Panc1 (cell line): Measurements from ENCODE around the gene DBR1. TPM values are rescaled to one million over a fixed set of nuclear protein-coding genes. Genes with fewer than 3 reads are reported as not detected.

ENCODE experiments used
- ATAC-seq: fragments of 200-7000 bp; cut with Tn5 transposase; 2 replicates; pipeline ENCODE4 v1.9.1; 2020; ENCODE audit warnings: mild to moderate bottlenecking, moderate library complexity
- BruUV-seq: library from RNA; stranded (reverse); fragments of 400-500 nt; replicated peaks from 2 replicates; lab custom pipeline; 2021; lab: Mats Ljungman, UMichigan
- CTCF ChIA-PET: fragments of 300-600 bp; sonication (Branson Sonifier 250); formaldehyde crosslinking; loops from one replicate; lab custom pipeline; 2022; ENCODE audit warnings: antibody characterized with exemption; lab: Charles Lee
- POLR2A ChIA-PET: fragments of 300-600 bp; sonication (Branson Sonifier 250); formaldehyde crosslinking; loops from one replicate; lab custom pipeline; 2022; ENCODE audit warnings: antibody characterized with exemption; lab: Charles Lee
- DNase-seq: peaks from one replicate; pipeline ENCODE4 v3.0.0-alpha.2; 2010; ENCODE audit warnings: low read depth, low spot score
- H3K27ac ChIP-seq: 2 replicates; pipeline ENCODE4 v1.5.1; 2011; ENCODE audit warnings: mild to moderate bottlenecking, low read length, inconsistent platforms
- H3K27me3 ChIP-seq: fragments of 200-500 bp; sonication (Bioruptor generic); 2 replicates; pipeline ENCODE4 v1.6.0; 2014; ENCODE audit warnings: low read length, inconsistent platforms; ENCODE audit not compliant: control insufficient read depth, insufficient read depth
- H3K36me3 ChIP-seq: fragments of 200-500 bp; sonication (Bioruptor generic); 2 replicates; pipeline ENCODE4 v1.5.1; 2014; ENCODE audit warnings: inconsistent platforms, mild to moderate bottlenecking, low read length, moderate library complexity; ENCODE audit not compliant: control insufficient read depth, insufficient read depth
- H3K4me1 ChIP-seq: 2 replicates; pipeline ENCODE4 v1.5.1; 2011; ENCODE audit warnings: inconsistent platforms, mild to moderate bottlenecking, low read length, moderate library complexity; ENCODE audit not compliant: control insufficient read depth, insufficient read depth
- H3K4me3 ChIP-seq, 2 experiments: 2 replicates each; pipeline ENCODE4 v1.5.1; 2011 to 2012; ENCODE audit warnings: low read depth in 2 of 2, low read length in 2 of 2, mild to moderate bottlenecking in 2 of 2, inconsistent platforms in 1 of 2, moderate library complexity in 1 of 2
- H3K9me3 ChIP-seq: fragments of 200-500 bp; sonication (Bioruptor generic); 2 replicates; pipeline ENCODE4 v1.5.1; 2014; ENCODE audit warnings: low read depth, mild to moderate bottlenecking, inconsistent platforms, low read length, moderate library complexity; ENCODE audit not compliant: control insufficient read depth, insufficient read depth
- CTCF ChIP-seq: fragments of 450-650 bp; IDR thresholded peaks from 2 replicates; pipeline ENCODE4 v1.5.1; 2017; ENCODE audit warnings: mild to moderate bottlenecking
- POLR2AphosphoS5 ChIP-seq: IDR thresholded peaks from 2 replicates; pipeline ENCODE4 v1.6.1; 2012; ENCODE audit warnings: mild to moderate bottlenecking, low read depth, low read length, moderate library complexity
- REST ChIP-seq, 2 experiments: IDR thresholded peaks; 2 replicates each; pipeline ENCODE4 v1.6.1; 2011 to 2012; ENCODE audit warnings: low read depth in 2 of 2, control low read depth in 1 of 2, low read length in 1 of 2, mild to moderate bottlenecking in 1 of 2, moderate library complexity in 1 of 2; ENCODE audit not compliant: insufficient read depth in 1 of 2
- SIN3A ChIP-seq: IDR thresholded peaks from 2 replicates; pipeline ENCODE4 v1.6.1; 2012; ENCODE audit warnings: low read depth, mild to moderate bottlenecking, low read length, moderate library complexity, borderline replicate concordance; ENCODE audit not compliant: insufficient read depth
- TCF7L2 ChIP-seq: IDR thresholded peaks from 2 replicates; pipeline ENCODE4 v1.6.1; 2011; ENCODE audit warnings: mild to moderate bottlenecking, low read depth, low read length, inconsistent platforms
- in situ Hi-C: cut with HindIII; loops from 2 replicates; pipeline ENCODE4 v1.10.0; 2016; ENCODE audit warnings: low sequenced_read_pairs, low pct_unique_long_range_greater_than_20kb
- intact Hi-C: fragments of 100-400 bp; cut with micrococcal nuclease; formaldehyde crosslinking; loops from one replicate; pipeline ENCODE4 v1.10.0; 2022; ENCODE audit not compliant: unreplicated experiment
- total RNA-seq: library from RNA; stranded (reverse); gene quantifications from one replicate; pipeline ENCODE4 v1.2.1, GENCODE V29; 2021; ENCODE audit not compliant: unreplicated experiment

The DBR1 gene
- total RNA-seq, 1 experiment from 2014 or later, result 21.8 TPM

- no peak for TF ChIP-seq CTCF
- no peak for TF ChIP-seq TCF7L2
- TF ChIP-seq POLR2AphosphoS5, result no peak
- no peak for TF ChIP-seq SIN3A
- TF ChIP-seq REST (IDR thresholded peaks at IDR 0.05; ENCODE audit: insufficient read depth in 1 of 2, low read depth in 2 of 2, low read length in 1 of 2), result no peak
- CTCF ChIA-PET, result no interaction called here
- Histone ChIP-seq H3K27ac (no peak overlapping the region), H3K9me3 (no peaks in the 10 kb centered on the region), H3K4me1 (no peaks in the 10 kb centered on the region; the same call in 1 of the 2 replicates), H3K27me3 (no peaks in the 10 kb centered on the region), H3K36me3 (no peaks in the 10 kb centered on the region), H3K4me3 (no peak overlapping the region)
- in situ Hi-C loops, result no loop called here
- intact Hi-C loops, result no loop called here
- no peak for ATAC-seq
- BruUV-seq, result no TSS peak
- POLR2A ChIA-PET, result no interaction called here
- no peak for DNase-seq
These were observed 25.7 kb upstream of the DBR1 start for GRCh38 chr3:138200424-138200823.

GRCh38 chr3:138199851-138200250, 25.1 kb upstream of the DBR1 start:
- H3K27ac ChIP-seq, result no peak overlapping the region
- no peaks in the 10 kb centered on the region for H3K27me3 ChIP-seq
- H3K36me3 ChIP-seq, result no peaks in the 10 kb centered on the region
- POLR2A ChIA-PET, result no interaction called here
- ATAC-seq, result no peak
- H3K9me3 ChIP-seq, result no peaks in the 10 kb centered on the region
- BruUV-seq, result no TSS peak
- no peak for DNase-seq
- H3K4me3 ChIP-seq, result no peak overlapping the region
- H3K4me1 ChIP-seq, result no peaks in the 10 kb centered on the region; the same call in 1 of the 2 replicates
- intact Hi-C loops, result no loop called here
- TF ChIP-seq REST (IDR thresholded peaks at IDR 0.05; ENCODE audit: insufficient read depth in 1 of 2, low read depth in 2 of 2, low read length in 1 of 2) (no peak), SIN3A (no peak), CTCF (no peak), TCF7L2 (no peak)
- in situ Hi-C loops, result no loop called here
- CTCF ChIA-PET, result no interaction called here
